ENCODE data around the gene RCN2. TPM values are rescaled to one million over a fixed set of nuclear protein-coding genes. Genes with fewer than 3 reads are reported as not detected.

The RCN2 gene
- total and polyA plus RNA-seq, 2 experiments from 2014 or later, result 144 to 153 TPM

DNA sequence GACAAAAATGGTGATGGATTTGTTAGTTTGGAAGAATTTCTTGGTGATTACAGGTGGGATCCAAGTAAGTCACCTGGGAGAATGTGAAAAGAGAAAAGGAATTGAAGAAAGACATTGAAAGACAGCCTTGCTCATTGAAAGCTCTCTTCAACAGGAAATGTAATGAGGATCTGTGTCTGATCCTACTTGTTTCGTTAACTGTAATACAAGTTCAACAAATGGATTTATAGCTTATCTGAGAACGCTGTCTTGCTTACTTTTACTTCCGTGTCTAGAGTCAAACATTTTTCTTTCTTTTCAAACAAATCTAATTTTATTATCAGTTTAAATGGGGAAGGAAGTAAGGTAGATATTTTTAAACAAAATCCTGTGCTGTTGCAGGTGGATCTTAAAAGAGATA, 15.9 kb downstream of the RCN2 start:
- Histone ChIP-seq H3K9me3 (ENCODE audit: low read depth) (no peaks in the 10 kb centered on the region), H3K4me3 (no peak overlapping the region), H3K27me3 (no peaks in the 10 kb centered on the region), H3K27ac (no peak overlapping the region), H3K9me2 (replicated peaks; ENCODE audit: insufficient read depth) (no peaks in the 10 kb centered on the region), H2AFZ (no peak overlapping the region), H4K20me1 (ENCODE audit: insufficient read depth, poor library complexity, severe bottlenecking) (no peaks in the 10 kb centered on the region), H3K36me3 (replicated peaks; ENCODE audit: insufficient read depth, low read depth) (no peaks in the 10 kb centered on the region), H3K4me1 (ENCODE audit: insufficient read depth) (no peaks in the 10 kb centered on the region), H3K4me2 (no peak overlapping the region), H3K79me2 (no peaks in the 10 kb centered on the region)
- no peak for TF ChIP-seq EZH2phosphoT487 (IDR thresholded peaks at IDR 0.05; ENCODE audit: low read depth, severe bottlenecking, unreplicated experiment)
- TF ChIP-seq, protein P1, sequence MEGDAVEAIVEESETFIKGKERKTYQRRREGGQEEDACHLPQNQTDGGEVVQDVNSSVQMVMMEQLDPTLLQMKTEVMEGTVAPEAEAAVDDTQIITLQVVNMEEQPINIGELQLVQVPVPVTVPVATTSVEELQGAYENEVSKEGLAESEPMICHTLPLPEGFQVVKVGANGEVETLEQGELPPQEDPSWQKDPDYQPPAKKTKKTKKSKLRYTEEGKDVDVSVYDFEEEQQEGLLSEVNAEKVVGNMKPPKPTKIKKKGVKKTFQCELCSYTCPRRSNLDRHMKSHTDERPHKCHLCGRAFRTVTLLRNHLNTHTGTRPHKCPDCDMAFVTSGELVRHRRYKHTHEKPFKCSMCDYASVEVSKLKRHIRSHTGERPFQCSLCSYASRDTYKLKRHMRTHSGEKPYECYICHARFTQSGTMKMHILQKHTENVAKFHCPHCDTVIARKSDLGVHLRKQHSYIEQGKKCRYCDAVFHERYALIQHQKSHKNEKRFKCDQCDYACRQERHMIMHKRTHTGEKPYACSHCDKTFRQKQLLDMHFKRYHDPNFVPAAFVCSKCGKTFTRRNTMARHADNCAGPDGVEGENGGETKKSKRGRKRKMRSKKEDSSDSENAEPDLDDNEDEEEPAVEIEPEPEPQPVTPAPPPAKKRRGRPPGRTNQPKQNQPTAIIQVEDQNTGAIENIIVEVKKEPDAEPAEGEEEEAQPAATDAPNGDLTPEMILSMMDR (IDR thresholded peaks at IDR 0.05; ENCODE audit: poor library complexity), result no peak
- TF ChIP-seq EZH2 (IDR thresholded peaks at IDR 0.05; ENCODE audit: borderline replicate concordance), result no peak
- no peak for DNase-seq (ENCODE audit: low spot score)
- 62% methylated on average over 3 of the region's 3 CpGs for WGBS (ENCODE audit: low lambda C conversion rate, missing lambda C conversion rate)

- no peaks in the 10 kb centered on the region for H3K9me3 ChIP-seq (ENCODE audit: low read depth)
- H3K4me3 ChIP-seq, result no peak overlapping the region
- WGBS (ENCODE audit: low lambda C conversion rate, missing lambda C conversion rate), result 67% methylated on average over 1 of the region's 1 CpG
- TF ChIP-seq, protein P1 (IDR thresholded peaks at IDR 0.05; ENCODE audit: poor library complexity), result no peak
- no peak for TF ChIP-seq EZH2phosphoT487 (IDR thresholded peaks at IDR 0.05; ENCODE audit: low read depth, severe bottlenecking, unreplicated experiment)
- no peak for TF ChIP-seq EZH2 (IDR thresholded peaks at IDR 0.05; ENCODE audit: borderline replicate concordance)
- no peaks in the 10 kb centered on the region for H3K36me3 ChIP-seq (replicated peaks; ENCODE audit: insufficient read depth, low read depth)
- H3K9me2 ChIP-seq (replicated peaks; ENCODE audit: insufficient read depth), result no peaks in the 10 kb centered on the region
- H2AFZ ChIP-seq, result no peak overlapping the region
- H3K4me2 ChIP-seq, result no peak overlapping the region
- H3K79me2 ChIP-seq, result no peaks in the 10 kb centered on the region
- H4K20me1 ChIP-seq (ENCODE audit: insufficient read depth, poor library complexity, severe bottlenecking), result no peaks in the 10 kb centered on the region
- H3K4me1 ChIP-seq (ENCODE audit: insufficient read depth), result peaks cover 10% of the 10 kb centered on the region
- H3K27ac ChIP-seq, result no peak overlapping the region
- H3K27me3 ChIP-seq, result no peaks in the 10 kb centered on the region
- DNase-seq (ENCODE audit: low spot score), result no peak
These were observed 19.7 kb downstream of the RCN2 start for GRCh38 chr15:76951220-76951619.

GRCh38 chr15:76953913-76954312, 22.4 kb downstream of the RCN2 start:
- 39% methylated on average over 3 of the region's 3 CpGs for WGBS (ENCODE audit: low lambda C conversion rate, missing lambda C conversion rate)
- Histone ChIP-seq H2AFZ (no peak overlapping the region), H3K4me1 (ENCODE audit: insufficient read depth) (peaks cover 10% of the 10 kb centered on the region), H3K79me2 (no peaks in the 10 kb centered on the region), H3K4me2 (no peak overlapping the region), H3K9me2 (replicated peaks; ENCODE audit: insufficient read depth) (no peaks in the 10 kb centered on the region), H3K4me3 (no peak overlapping the region), H3K27ac (no peak overlapping the region), H3K36me3 (replicated peaks; ENCODE audit: insufficient read depth, low read depth) (no peaks in the 10 kb centered on the region), H4K20me1 (ENCODE audit: insufficient read depth, poor library complexity, severe bottlenecking) (no peaks in the 10 kb centered on the region), H3K9me3 (ENCODE audit: low read depth) (no peaks in the 10 kb centered on the region), H3K27me3 (no peaks in the 10 kb centered on the region)
- TF ChIP-seq EZH2 (IDR thresholded peaks at IDR 0.05; ENCODE audit: borderline replicate concordance) (no peak), EZH2phosphoT487 (IDR thresholded peaks at IDR 0.05; ENCODE audit: low read depth, severe bottlenecking, unreplicated experiment) (no peak)
- TF ChIP-seq, protein P1 (IDR thresholded peaks at IDR 0.05; ENCODE audit: poor library complexity), result no peak
- DNase-seq (ENCODE audit: low spot score), result no peak

DNA sequence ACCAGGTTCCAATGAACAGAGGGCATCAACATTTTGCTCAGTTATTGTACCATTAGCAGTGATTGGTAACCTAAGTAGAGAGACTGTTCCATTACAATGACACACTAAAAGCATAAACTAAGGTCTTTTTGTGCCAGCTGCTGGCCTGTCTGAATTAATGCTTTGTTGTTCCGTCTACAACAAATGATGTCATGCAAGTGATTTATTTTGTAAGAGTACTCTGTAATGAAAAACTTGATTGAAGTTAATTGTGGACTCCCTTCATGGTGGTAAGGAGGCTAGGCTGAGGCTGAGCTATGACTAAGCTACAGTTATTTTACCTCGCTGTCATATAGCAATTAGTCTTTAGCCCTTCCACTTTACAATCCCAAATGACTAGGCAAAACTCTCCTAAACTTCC, 23.2 kb downstream of the RCN2 start:
- Histone ChIP-seq H3K27ac (no peak overlapping the region), H3K36me3 (replicated peaks; ENCODE audit: insufficient read depth, low read depth) (no peaks in the 10 kb centered on the region), H3K4me2 (no peak overlapping the region), H4K20me1 (ENCODE audit: insufficient read depth, poor library complexity, severe bottlenecking) (no peaks in the 10 kb centered on the region), H3K4me1 (ENCODE audit: insufficient read depth) (peaks cover 10% of the 10 kb centered on the region), H3K79me2 (no peaks in the 10 kb centered on the region), H3K27me3 (no peaks in the 10 kb centered on the region), H3K9me3 (ENCODE audit: low read depth) (no peaks in the 10 kb centered on the region), H2AFZ (no peak overlapping the region), H3K4me3 (no peak overlapping the region), H3K9me2 (replicated peaks; ENCODE audit: insufficient read depth) (no peaks in the 10 kb centered on the region)
- no peak for DNase-seq (ENCODE audit: low spot score)
- TF ChIP-seq, protein P1 (IDR thresholded peaks at IDR 0.05; ENCODE audit: poor library complexity), result no peak
- TF ChIP-seq EZH2phosphoT487 (IDR thresholded peaks at IDR 0.05; ENCODE audit: low read depth, severe bottlenecking, unreplicated experiment), result no peak
- no peak for TF ChIP-seq EZH2 (IDR thresholded peaks at IDR 0.05; ENCODE audit: borderline replicate concordance)
- 49% methylated on average over 2 of the region's 2 CpGs for WGBS (ENCODE audit: low lambda C conversion rate, missing lambda C conversion rate)
